KMS-11 (cell line): ENCODE results near the gene ANGPTL2.
A peak's percentile ranks its signal among the peaks of the same experiment; 100 is the strongest.

Experiments
- H2AFZ ChIP-seq: fragments of 200-600 bp; sonication (generic); 2 replicates; pipeline ENCODE4 v1.6.1; 2016; ENCODE audit warnings: antibody characterized with exemption, mixed run types, low read depth
- H3K27ac ChIP-seq: fragments of 200-600 bp; sonication (generic); 2 replicates; pipeline ENCODE4 v1.6.1; 2016; ENCODE audit warnings: mild to moderate bottlenecking, mixed run types
- H3K27me3 ChIP-seq: fragments of 200-600 bp; sonication (generic); 2 replicates; pipeline ENCODE4 v1.6.1; 2017; ENCODE audit warnings: mild to moderate bottlenecking, low read depth, mixed run types, moderate library complexity; ENCODE audit not compliant: insufficient read depth
- H3K36me3 ChIP-seq: fragments of 200-600 bp; sonication (generic); 2 replicates; pipeline ENCODE4 v1.6.1; 2017; ENCODE audit warnings: mild to moderate bottlenecking, mixed run types; ENCODE audit not compliant: insufficient read depth
- H3K4me1 ChIP-seq: fragments of 200-600 bp; sonication (generic); 2 replicates; pipeline ENCODE4 v1.6.1; 2016; ENCODE audit warnings: mild to moderate bottlenecking, low read depth, mixed run types; ENCODE audit not compliant: poor library complexity, severe bottlenecking
- H3K4me2 ChIP-seq: fragments of 200-600 bp; sonication (generic); 2 replicates; pipeline ENCODE4 v1.7.0; 2016; ENCODE audit warnings: mild to moderate bottlenecking, mixed run types
- H3K4me3 ChIP-seq: fragments of 200-600 bp; sonication (generic); IDR thresholded peaks from 2 replicates; pipeline ENCODE4 v1.6.1; 2017; ENCODE audit warnings: low read depth, low read length, mixed read lengths; ENCODE audit not compliant: insufficient read depth
- H3K79me2 ChIP-seq: fragments of 200-600 bp; sonication (generic); 2 replicates; pipeline ENCODE4 v1.6.1; 2016; ENCODE audit warnings: low read depth, mixed run types; ENCODE audit not compliant: insufficient read depth
- H3K9ac ChIP-seq: fragments of 200-600 bp; sonication (generic); 2 replicates; pipeline ENCODE4 v1.6.1; 2016; ENCODE audit warnings: mild to moderate bottlenecking, mixed run types
- H4K20me1 ChIP-seq: fragments of 200-600 bp; sonication (generic); 2 replicates; pipeline ENCODE4 v1.6.1; 2016; ENCODE audit warnings: mild to moderate bottlenecking, mixed run types; ENCODE audit not compliant: insufficient read depth
- CTCF ChIP-seq: fragments of 200-600 bp; sonication (generic); conservative IDR thresholded peaks from 2 replicates; pipeline ENCODE4 v1.6.1; 2017; ENCODE audit warnings: low read depth, mild to moderate bottlenecking, antibody characterized with exemption, low read length, moderate library complexity, mixed read lengths

ANGPTL2 gene

DNA sequence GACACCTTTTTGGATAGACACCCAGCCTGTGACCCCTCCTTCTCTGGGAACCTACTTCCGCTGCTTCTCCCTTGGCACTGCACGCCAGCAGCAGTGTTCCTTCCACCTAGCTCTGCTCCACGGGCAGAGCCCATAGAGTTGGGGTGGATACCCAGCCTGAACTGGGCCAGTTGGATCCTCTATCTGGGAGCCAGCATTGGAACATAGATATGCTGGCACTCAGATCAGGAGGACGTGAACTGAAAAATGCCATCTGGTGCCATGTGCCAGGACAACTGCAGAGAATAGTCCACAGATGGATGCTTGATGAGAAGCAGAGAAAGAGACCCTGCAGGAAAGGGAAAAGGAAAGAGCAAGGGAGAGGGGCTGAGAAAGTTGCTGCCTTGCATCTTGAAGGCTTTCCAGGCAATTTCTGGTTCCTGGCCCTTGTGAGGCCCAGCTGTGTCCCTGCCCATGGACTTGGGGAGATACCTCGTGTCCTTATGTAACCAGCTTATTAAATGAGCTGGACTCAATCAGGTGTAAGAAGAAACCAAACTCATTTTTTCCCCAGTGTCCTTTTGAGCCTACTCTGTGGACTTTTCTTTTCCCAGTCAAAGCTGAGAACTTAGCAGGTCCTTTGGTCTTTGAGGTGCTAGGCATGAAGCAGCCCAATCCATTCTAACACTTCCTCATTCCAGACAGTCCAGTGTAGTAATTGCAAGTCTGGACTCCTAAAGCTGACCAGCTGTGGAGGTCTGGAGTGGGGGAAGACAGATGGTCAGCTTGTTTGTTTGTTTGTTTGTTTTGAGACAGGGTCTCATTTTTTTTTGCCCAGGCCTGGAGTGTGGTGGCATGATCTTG, 39.1 kb downstream of the ANGPTL2 start:
- Histone ChIP-seq H3K9ac (no peak overlapping the region), H3K27me3 (no peaks in the 10 kb centered on the region), H3K36me3 (no peaks in the 10 kb centered on the region), H3K4me1 (peaks cover 8% of the 10 kb centered on the region), H4K20me1 (no peaks in the 10 kb centered on the region), H3K79me2 (no peaks in the 10 kb centered on the region), H3K4me3 (no peak overlapping the region), H3K27ac (no peak overlapping the region), H2AFZ (no peak overlapping the region), H3K4me2 (no peak overlapping the region)
- TF ChIP-seq CTCF: no peak

- Histone ChIP-seq H3K36me3 (no peaks in the 10 kb centered on the region), H3K27ac (no peak overlapping the region), H3K27me3 (no peaks in the 10 kb centered on the region), H3K79me2 (no peaks in the 10 kb centered on the region), H3K4me3 (no peak overlapping the region), H3K9ac (no peak overlapping the region), H2AFZ (no peak overlapping the region), H4K20me1 (no peaks in the 10 kb centered on the region), H3K4me1 (peaks cover 15% of the 10 kb centered on the region), H3K4me2 (no peak overlapping the region)
- TF ChIP-seq CTCF: no peak
These were observed 40.9 kb downstream of the ANGPTL2 start for GRCh38 chr9:127081250-127082185.

GRCh38 chr9:127079446-127080140, 42.8 kb downstream of the ANGPTL2 start:
- no peaks in the 10 kb centered on the region for H3K36me3 ChIP-seq
- TF ChIP-seq CTCF: no peak
- H3K9ac ChIP-seq: no peak overlapping the region
- H3K27ac ChIP-seq: no peak overlapping the region
- H3K4me2 ChIP-seq: no peak overlapping the region
- no peak overlapping the region for H2AFZ ChIP-seq
- no peaks in the 10 kb centered on the region for H3K79me2 ChIP-seq
- no peaks in the 10 kb centered on the region for H3K27me3 ChIP-seq
- H4K20me1 ChIP-seq: no peaks in the 10 kb centered on the region
- peaks cover 35% of the 10 kb centered on the region for H3K4me1 ChIP-seq
- H3K4me3 ChIP-seq: no peak overlapping the region

DNA sequence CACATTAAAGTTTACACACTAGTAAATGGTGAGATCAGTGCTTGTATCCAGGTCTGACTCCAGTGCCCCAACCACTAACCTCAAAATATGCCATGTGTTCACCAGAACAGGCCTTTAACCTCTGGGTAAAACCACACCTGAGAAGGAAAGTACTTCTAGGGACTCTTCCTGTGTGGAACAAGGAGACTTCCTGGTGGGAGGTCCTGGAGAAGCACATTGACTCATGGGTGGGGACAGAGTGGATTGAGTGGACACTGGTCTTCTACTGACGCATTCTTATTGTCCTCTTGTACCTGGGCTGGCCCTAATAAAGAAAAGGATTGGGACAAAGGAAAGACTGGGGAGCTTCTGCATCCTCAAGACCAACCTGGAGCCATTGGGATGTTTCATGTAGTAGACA, 43.4 kb downstream of the ANGPTL2 start:
- H4K20me1 ChIP-seq: no peaks in the 10 kb centered on the region
- no peak overlapping the region for H2AFZ ChIP-seq
- no peaks in the 10 kb centered on the region for H3K36me3 ChIP-seq
- H3K9ac ChIP-seq: no peak overlapping the region
- no peaks in the 10 kb centered on the region for H3K79me2 ChIP-seq
- H3K27ac ChIP-seq: no peak overlapping the region
- no peaks in the 10 kb centered on the region for H3K27me3 ChIP-seq
- H3K4me1 ChIP-seq: peaks cover 41% of the 10 kb centered on the region
- peak overlapping the region; percentile 18; the same call in 1 of the 2 replicates for H3K4me2 ChIP-seq
- TF ChIP-seq CTCF: no peak
- H3K4me3 ChIP-seq: no peak overlapping the region
